PFSK-1 (cell line): ENCODE measurements around the gene SPATA18.

Experiments
- FOXP2 ChIP-seq: optimal IDR thresholded peaks from 2 replicates; pipeline ENCODE3; 2011; ENCODE audit warnings: borderline replicate concordance, control low read depth, inconsistent platforms; ENCODE audit not compliant: insufficient read depth; ENCODE audit errors: extremely low read length, extremely low read depth
- POLR2AphosphoS5 ChIP-seq: IDR thresholded peaks from 2 replicates; pipeline ENCODE4 v1.6.1; 2012; ENCODE audit warnings: low read depth, mild to moderate bottlenecking, control low read depth, low read length, moderate library complexity
- REST ChIP-seq, 2 experiments: IDR thresholded peaks; 2 replicates each; pipeline versions ENCODE4 v1.6.1 to v1.8.0; 2011 to 2012; ENCODE audit warnings: low read depth in 2 of 2, low read length in 2 of 2, control low read depth in 1 of 2, inconsistent platforms in 1 of 2, mild to moderate bottlenecking in 1 of 2, moderate library complexity in 1 of 2; ENCODE audit not compliant: insufficient read depth in 1 of 2
- SIN3A ChIP-seq: IDR thresholded peaks from 2 replicates; pipeline ENCODE4 v1.6.1; 2012; ENCODE audit warnings: mild to moderate bottlenecking, low read length, moderate library complexity, borderline replicate concordance; ENCODE audit not compliant: insufficient read depth
- TAF1 ChIP-seq: IDR thresholded peaks from 2 replicates; pipeline ENCODE4 v1.6.1; 2012; ENCODE audit warnings: low read length, control low read depth, borderline replicate concordance; ENCODE audit not compliant: insufficient read depth

Gene SPATA18

GRCh38 chr4:52071791-52072546, 20.9 kb downstream of the SPATA18 start:
- TF ChIP-seq REST (IDR thresholded peaks at IDR 0.05; ENCODE audit: insufficient read depth in 1 of 2, low read depth in 2 of 2, low read length in 2 of 2) = no peak
- TF ChIP-seq POLR2AphosphoS5 = no peak
- no peak for TF ChIP-seq FOXP2
- no peak for TF ChIP-seq TAF1
- TF ChIP-seq SIN3A = no peak

GRCh38 chr4:52076731-52077130, 25.6 kb downstream of the SPATA18 start:
- TF ChIP-seq POLR2AphosphoS5 = no peak
- TF ChIP-seq TAF1 = no peak
- no peak for TF ChIP-seq SIN3A
- no peak for TF ChIP-seq REST (IDR thresholded peaks at IDR 0.05; ENCODE audit: insufficient read depth in 1 of 2, low read depth in 2 of 2, low read length in 2 of 2)
- no peak for TF ChIP-seq FOXP2

- TF ChIP-seq REST (IDR thresholded peaks at IDR 0.05; ENCODE audit: insufficient read depth in 1 of 2, low read depth in 2 of 2, low read length in 2 of 2) = no peak
- no peak for TF ChIP-seq TAF1
- no peak for TF ChIP-seq SIN3A
- TF ChIP-seq FOXP2 = no peak
- TF ChIP-seq POLR2AphosphoS5 = no peak
Observed at GRCh38 chr4:52079659-52080058, 28.6 kb downstream of the SPATA18 start.

- no peak for TF ChIP-seq POLR2AphosphoS5
Observed at GRCh38 chr4:52081216-52081615, 30.1 kb downstream of the SPATA18 start.

DNA sequence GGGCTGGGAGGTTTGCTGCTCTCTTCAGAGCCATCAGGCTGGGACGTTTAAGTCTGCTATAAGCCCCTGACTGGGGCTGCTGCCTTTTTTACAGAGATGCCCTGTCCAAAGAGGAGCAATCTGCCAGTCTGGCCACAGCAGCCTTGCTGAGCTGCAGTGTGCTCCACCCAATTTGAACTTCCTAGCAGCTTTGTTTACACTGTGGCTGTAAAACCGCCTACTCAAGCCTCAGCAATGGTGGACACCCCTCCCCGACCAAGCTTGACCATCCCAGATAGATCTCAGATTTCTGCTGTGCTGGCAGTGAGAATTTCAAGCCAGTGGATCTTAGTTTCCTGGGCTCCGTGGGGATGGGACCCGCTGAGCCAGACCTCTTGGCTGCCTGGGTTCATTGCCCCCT, 40.7 kb downstream of the SPATA18 start:
- TF ChIP-seq TAF1 = no peak

- TF ChIP-seq REST (IDR thresholded peaks at IDR 0.05; ENCODE audit: insufficient read depth in 1 of 2, low read depth in 2 of 2, low read length in 2 of 2) (no peak), SIN3A (no peak), FOXP2 (no peak), TAF1 (no peak), POLR2AphosphoS5 (no peak)
Observed at GRCh38 chr4:52093466-52093865, 42.4 kb downstream of the SPATA18 start.
